Inflammatory macrophage (primary cell): Measurements from ENCODE around the gene NOL4L.
"Not testable (repeated sequence)": the region's sequence is repeated elsewhere in the genome, so short reads cannot be mapped to it uniquely, and the experiment has no call there.

Experiments used
- DNase-seq, 2 donors: peaks; one replicate each; pipeline ENCODE4 v3.0.0-alpha.2; 2020 to 2022

NOL4L gene

GRCh38 chr20:32612351-32613191 lies 27.4 kb upstream of the NOL4L start:
- no peak for DNase-seq

GRCh38 chr20:32611868-32612267 lies 26.7 kb upstream of the NOL4L start:
- DNase-seq = no peak

GRCh38 chr20:32611286-32611685 lies 26.2 kb upstream of the NOL4L start:
- DNase-seq = no peak

- no peak for DNase-seq
Measured at GRCh38 chr20:32610472-32611218, 25.5 kb upstream of the NOL4L start.

- DNase-seq = no peak
Measured at GRCh38 chr20:32609993-32610392, 24.9 kb upstream of the NOL4L start.

- no peak for DNase-seq
Measured at GRCh38 chr20:32609111-32609773, 24.1 kb upstream of the NOL4L start.

DNA sequence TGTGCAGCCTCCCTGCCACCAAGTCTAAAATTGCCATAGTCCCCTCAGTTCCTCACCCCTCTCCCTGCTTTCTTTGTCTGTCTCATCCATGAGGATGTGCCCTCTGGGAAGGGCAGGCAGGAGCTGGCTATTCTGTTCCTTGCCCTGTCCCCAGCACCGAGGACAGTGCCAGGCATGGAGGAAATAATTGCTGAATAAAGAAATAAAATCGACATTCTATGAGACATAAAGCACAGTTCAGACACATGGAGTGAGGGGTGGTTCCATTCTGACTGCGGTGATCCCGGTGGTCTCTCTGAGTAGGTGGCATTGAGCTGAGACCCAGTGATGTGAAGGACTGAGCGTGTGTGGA lies 23.5 kb upstream of the NOL4L start:
- DNase-seq = no peak

- no peak for DNase-seq
Measured at GRCh38 chr20:32607727-32608663, 22.9 kb upstream of the NOL4L start.

GRCh38 chr20:32607324-32607723 lies 22.2 kb upstream of the NOL4L start:
- DNase-seq = no peak

DNA sequence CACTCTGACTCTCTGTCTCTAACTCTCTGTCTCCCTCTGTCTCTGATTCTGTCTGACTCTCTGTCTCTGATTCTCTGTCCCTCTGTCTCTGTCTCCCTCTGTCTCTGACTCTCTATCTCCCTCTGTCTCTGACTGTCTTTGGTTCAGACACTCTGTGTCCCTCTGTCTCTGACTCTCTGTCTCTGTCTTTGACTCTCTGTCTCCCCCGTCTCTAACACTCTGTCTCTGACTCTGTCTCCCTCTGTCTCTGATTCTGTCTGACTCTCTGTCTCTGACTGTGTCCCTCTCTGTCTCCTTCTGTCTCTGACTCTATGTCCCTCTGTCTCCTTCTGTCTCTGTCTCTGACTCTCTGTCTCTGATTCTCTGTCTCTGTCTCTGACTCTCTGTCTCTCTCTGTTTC lies 21.7 kb upstream of the NOL4L start:
- DNase-seq = no peak

DNA sequence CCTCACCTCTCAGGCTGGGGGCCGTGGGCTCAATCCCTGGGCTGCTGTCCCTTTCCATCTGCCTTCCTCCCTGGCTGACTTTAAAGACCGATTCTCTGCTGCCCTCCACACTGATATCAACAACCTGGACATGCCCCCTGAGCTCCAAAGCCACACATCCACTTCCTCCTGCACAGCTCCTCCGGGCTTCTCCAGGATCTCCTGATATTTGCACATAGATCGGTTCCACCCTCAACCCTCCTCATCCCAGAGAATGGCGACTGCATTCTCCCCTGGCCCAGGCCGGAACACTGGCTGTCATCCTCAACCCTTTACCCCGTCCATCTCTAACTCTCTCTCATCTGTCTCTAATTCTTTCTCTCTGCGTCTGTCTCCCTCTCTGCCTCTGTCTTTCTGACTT lies 21.0 kb upstream of the NOL4L start:
- DNase-seq = no peak

- peak; percentile 84 to 94 for DNase-seq
Measured at GRCh38 chr20:32605167-32605656, 20.1 kb upstream of the NOL4L start.

DNA sequence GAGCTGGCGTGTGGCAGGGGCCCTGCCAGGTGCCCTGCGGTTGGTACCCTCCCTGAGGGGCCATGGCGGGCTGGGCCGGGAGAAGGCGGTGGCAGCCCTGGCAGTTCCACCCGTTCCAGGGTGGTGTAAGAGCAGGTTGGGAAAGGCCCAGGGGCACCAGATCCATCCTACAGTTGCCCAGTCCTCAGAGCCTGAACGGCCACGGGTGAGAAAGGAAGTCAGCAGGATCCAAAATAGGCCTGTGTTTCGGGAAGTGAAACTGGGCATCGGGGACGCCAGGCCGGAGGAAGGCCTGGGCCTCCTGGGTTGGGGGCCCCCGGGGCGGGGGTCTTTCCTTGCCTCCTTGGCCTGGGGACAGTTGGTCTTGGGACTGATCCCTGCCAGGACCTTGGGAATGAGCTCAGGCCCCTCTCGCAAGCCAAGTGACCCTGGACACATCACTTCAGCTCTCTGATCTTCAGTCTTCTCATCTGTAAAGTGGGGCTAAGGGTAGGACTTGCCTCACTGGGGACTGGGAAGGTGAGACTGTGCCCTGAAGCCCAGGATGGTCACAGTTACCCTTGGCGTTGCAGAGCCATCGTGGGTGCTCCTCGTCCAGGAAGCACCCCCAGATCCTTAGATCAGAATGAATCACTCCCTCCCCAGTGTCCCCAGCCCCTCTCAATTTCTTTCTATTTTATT lies 18.1 kb upstream of the NOL4L start:
- DNase-seq = peak; percentile 86 to 90

- no peak for DNase-seq
Measured at GRCh38 chr20:32602273-32602672, 17.1 kb upstream of the NOL4L start.

GRCh38 chr20:32600681-32601237 lies 15.6 kb upstream of the NOL4L start:
- no peak for DNase-seq

DNA sequence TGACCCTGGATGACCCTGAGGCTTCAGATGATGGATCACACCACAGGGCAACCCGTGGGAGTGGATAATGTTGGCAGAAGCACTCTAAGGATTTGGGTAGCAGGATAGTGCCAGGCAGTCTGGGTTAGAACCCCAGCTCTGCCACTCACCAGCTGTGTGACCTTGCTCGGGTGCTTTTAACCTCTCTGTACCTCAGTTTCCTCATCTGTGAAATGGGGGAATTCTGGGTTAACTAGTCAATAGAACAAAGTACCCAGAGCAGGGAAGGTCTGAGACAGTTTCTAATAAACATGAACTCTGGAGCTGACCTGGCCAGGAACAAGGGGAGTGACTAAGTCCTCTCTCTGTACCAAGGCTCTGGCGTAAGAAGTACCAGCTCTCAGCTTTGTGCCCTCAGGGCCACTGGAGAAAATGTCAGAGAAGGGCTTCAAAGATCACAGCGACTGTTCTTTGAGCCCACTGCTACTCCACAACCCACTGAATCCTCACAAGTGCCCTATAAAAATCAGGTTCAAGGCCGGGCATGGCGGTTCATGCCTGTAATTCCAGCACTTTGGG lies 14.7 kb upstream of the NOL4L start:
- no peak for DNase-seq

DNA sequence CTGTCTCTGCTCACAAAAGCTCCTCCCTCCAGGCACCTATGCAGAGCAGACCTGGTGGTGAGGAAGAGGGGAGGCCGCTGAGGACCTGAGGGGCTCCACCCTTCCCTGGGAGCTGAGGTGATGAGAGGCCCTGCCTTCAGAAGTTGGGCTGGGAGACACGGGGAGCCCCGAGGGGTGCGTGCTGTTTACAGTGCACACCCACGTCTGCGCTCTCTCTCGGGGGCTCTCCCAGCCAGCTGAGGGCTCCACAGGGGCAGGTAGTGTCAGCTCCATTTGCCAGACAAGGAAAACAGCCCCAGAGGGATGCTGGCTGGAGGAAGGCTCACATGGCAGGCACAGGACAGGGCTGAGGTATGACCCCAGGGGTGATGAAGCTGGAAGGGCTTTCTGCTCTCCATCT lies 13.5 kb upstream of the NOL4L start:
- no peak for DNase-seq

GRCh38 chr20:32597714-32598113 lies 12.6 kb upstream of the NOL4L start:
- DNase-seq = no peak

- DNase-seq = no peak
Measured at GRCh38 chr20:32596681-32597252, 11.6 kb upstream of the NOL4L start.

DNA sequence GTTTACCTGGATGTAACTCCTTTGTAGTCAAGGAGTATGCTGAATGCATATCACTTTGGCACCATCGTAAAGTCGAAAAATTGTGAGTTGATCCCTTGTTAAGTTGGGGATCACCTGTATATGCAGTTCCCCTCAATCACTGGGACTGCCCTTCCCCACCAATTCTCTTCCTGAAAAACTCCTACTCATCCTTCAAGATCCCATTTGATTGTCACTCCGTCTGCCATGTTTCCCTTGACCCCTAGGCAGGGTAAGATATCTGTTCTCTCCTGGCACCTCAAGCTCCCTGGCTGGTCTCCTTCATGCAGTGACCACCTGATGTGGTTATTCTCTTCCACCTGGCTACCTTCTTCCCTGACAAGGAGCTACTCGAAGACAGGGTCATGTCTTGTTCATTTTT lies 10.0 kb upstream of the NOL4L start:
- no peak for DNase-seq

- not testable (repeated sequence) for DNase-seq
Measured at GRCh38 chr20:32594669-32595068, 9.5 kb upstream of the NOL4L start.
